ENCODE results near the gene BRSK1.

BRSK1 gene

GRCh38 chr19:55283548-55284377, at the start of gene BRSK1:
BRSK1 (plus strand) TSS chr19:55283997; CDS start chr19:55284443, 446 bp downstream.
- TF ChIP-seq ZFX (IDR thresholded peaks at IDR 0.05; ENCODE audit: borderline replicate concordance) (no peak), CTCF (IDR thresholded peaks at IDR 0.05) (no peak)
- H3K27ac ChIP-seq = no peak within 1 kb of the TSS

GRCh38 chr19:55238030-55238429, 45.8 kb upstream of the BRSK1 start:
- no peak for TF ChIP-seq ZFX (IDR thresholded peaks at IDR 0.05; ENCODE audit: borderline replicate concordance)
- no peak for TF ChIP-seq CTCF (IDR thresholded peaks at IDR 0.05)

GRCh38 chr19:55239004-55239403, 44.8 kb upstream of the BRSK1 start:
- no peak for TF ChIP-seq CTCF (IDR thresholded peaks at IDR 0.05)
- no peak for TF ChIP-seq ZFX (IDR thresholded peaks at IDR 0.05; ENCODE audit: borderline replicate concordance)
- H3K27ac ChIP-seq = no peak overlapping the region

More at GRCh38 chr19:55238030-55238429, 45.8 kb upstream of the BRSK1 start:
- no peak overlapping the region for H3K27ac ChIP-seq

DNA sequence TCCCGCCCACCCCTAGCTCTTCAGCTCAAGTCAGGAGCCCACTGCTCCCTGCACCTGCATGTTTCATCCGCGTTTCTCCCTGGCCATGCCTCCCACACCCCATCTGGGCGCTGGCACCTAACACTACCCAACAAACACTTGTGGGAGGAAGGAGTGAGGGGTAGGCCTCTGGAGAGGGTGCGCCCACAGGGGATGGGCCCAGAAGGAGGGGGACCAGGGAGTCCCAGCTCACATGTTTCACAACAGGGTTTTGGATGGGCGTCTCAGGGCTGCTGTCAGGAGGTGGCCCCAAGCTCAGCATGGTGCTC, 43.1 kb upstream of the BRSK1 start:
- no peak for TF ChIP-seq CTCF (IDR thresholded peaks at IDR 0.05)
- no peak for TF ChIP-seq ZFX (IDR thresholded peaks at IDR 0.05; ENCODE audit: borderline replicate concordance)
- H3K27ac ChIP-seq = no peak overlapping the region

DNA sequence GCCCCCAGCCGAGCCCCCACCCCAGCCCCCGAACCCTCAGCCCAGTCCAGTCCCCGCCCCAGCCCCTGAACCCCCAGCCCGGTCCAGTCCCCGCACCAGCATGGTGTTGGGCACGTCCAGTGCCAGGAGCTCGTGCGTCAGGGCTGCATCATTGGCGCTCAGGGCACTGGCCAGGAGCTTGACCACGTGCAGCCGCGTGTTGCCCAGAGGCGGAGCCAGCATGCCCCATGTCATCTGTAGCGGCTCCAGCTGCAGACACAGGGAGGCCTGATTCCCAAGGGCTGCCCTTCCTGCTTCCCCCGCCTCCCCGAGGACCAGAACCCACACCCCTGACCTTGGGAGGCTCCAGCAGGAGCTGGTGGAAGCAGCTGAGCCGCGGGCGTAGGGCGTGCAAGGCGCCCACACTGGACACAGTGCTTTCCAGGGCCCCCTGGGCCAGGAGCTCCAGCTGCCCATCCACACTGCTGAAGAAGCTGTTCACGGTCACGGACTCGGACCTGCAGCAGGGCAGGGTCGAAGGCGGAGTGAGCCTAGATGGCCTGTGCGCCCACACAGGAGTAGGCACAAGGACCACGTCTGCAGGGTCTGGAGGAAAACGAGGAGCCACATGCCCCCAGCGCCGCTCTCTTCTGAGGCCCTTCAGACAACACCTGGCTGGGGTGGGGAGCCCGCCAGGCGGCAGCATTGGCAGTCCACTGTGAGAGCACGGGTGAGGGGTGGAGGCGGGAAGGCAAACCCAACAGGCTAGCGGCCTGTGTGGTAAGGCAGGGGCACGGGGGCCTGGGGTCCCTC, 42.5 kb upstream of the BRSK1 start:
- TF ChIP-seq CTCF (IDR thresholded peaks at IDR 0.05) = no peak
- TF ChIP-seq ZFX (IDR thresholded peaks at IDR 0.05; ENCODE audit: borderline replicate concordance) = no peak
- no peak overlapping the region for H3K27ac ChIP-seq

GRCh38 chr19:55241935-55242464, 41.8 kb upstream of the BRSK1 start:
- no peak overlapping the region for H3K27ac ChIP-seq
- TF ChIP-seq CTCF (IDR thresholded peaks at IDR 0.05) = no peak
- no peak for TF ChIP-seq ZFX (IDR thresholded peaks at IDR 0.05; ENCODE audit: borderline replicate concordance)

- H3K27ac ChIP-seq = no peak overlapping the region
- no peak for TF ChIP-seq CTCF (IDR thresholded peaks at IDR 0.05)
- TF ChIP-seq ZFX (IDR thresholded peaks at IDR 0.05; ENCODE audit: borderline replicate concordance) = no peak
These were observed 41.3 kb upstream of the BRSK1 start for GRCh38 chr19:55242517-55242916.

Data from 22Rv1 (cell line).